Liver (tissue), 9 donors: Measurements from ENCODE around the gene EXOC6. TPM values are rescaled to one million over a fixed set of nuclear protein-coding genes. Genes with fewer than 3 reads are reported as not detected.

Experiments used
- DNase-seq: peaks from one replicate; pipeline ENCODE4 v3.0.0-alpha.2; 2017; ENCODE audit warnings: low spot score
- H3K27ac ChIP-seq, 2 donors: one replicate each; pipeline ENCODE4 v1.7.0; 2013; ENCODE audit warnings: inconsistent platforms in 2 of 2, low read length in 2 of 2, control low read depth in 1 of 2, low read depth in 1 of 2, mild to moderate bottlenecking in 1 of 2
- H3K27me3 ChIP-seq, 4 donors: one replicate each; pipeline versions ENCODE4 v1.6.1 to v1.7.0; 2013; ENCODE audit warnings: low read length in 3 of 4, inconsistent platforms in 1 of 4, mild to moderate bottlenecking in 1 of 4, moderate library complexity in 1 of 4; ENCODE audit not compliant: control insufficient read depth in 4 of 4, insufficient read depth in 4 of 4
- H3K36me3 ChIP-seq, 4 donors: one replicate each; pipeline versions ENCODE4 v1.6.1 to v1.7.0; 2013; ENCODE audit warnings: low read length in 3 of 4, mild to moderate bottlenecking in 3 of 4, low read depth in 1 of 4, moderate library complexity in 1 of 4; ENCODE audit not compliant: control insufficient read depth in 4 of 4, insufficient read depth in 3 of 4
- H3K4me1 ChIP-seq, 4 donors: one replicate each; pipeline versions ENCODE4 v1.6.1 to v1.7.0; 2013; ENCODE audit warnings: low read length in 3 of 4, mild to moderate bottlenecking in 3 of 4, moderate library complexity in 1 of 4; ENCODE audit not compliant: control insufficient read depth in 4 of 4, insufficient read depth in 4 of 4
- H3K4me3 ChIP-seq, 3 donors: one replicate each; pipeline versions ENCODE4 v1.6.1 to v1.7.0; 2013; ENCODE audit warnings: low read length in 3 of 3, control low read depth in 1 of 3, low read depth in 1 of 3, mild to moderate bottlenecking in 1 of 3
- H3K9ac ChIP-seq, 2 donors: one replicate each; pipeline ENCODE4 v1.7.0; 2013; ENCODE audit warnings: low read length in 2 of 2, mild to moderate bottlenecking in 2 of 2, moderate library complexity in 2 of 2, control low read depth in 1 of 2, low read depth in 1 of 2
- H3K9me3 ChIP-seq, 4 donors: one replicate each; pipeline versions ENCODE4 v1.6.1 to v1.7.0; 2013; ENCODE audit warnings: low read length in 3 of 4; ENCODE audit not compliant: control insufficient read depth in 4 of 4
- ATF3 ChIP-seq: IDR thresholded peaks from 2 replicates; pipeline ENCODE4 v1.6.1; 2016; ENCODE audit warnings: antibody characterized with exemption
- CTCF ChIP-seq: fragments of 150-350 bp; IDR thresholded peaks from 2 replicates; pipeline ENCODE4 v1.5.1; 2017; ENCODE audit warnings: improper control_type of control experiment, low read depth, low read length; ENCODE audit not compliant: missing input control
- EGR1 ChIP-seq, 2 donors: IDR thresholded peaks; 2 replicates each; pipeline ENCODE4 v1.6.1; 2016 to 2018; ENCODE audit warnings: antibody characterized with exemption in 2 of 2, low read depth in 2 of 2
- FOXA1 ChIP-seq: IDR thresholded peaks from 2 replicates; pipeline ENCODE4 v1.6.1; 2016; ENCODE audit warnings: antibody characterized with exemption
- FOXA2 ChIP-seq: IDR thresholded peaks from 2 replicates; pipeline ENCODE4 v1.6.1; 2016; ENCODE audit warnings: antibody characterized with exemption
- GABPA ChIP-seq, 2 donors: IDR thresholded peaks in 1 of 2; conservative IDR thresholded peaks in 1 of 2; 2 replicates each; pipeline ENCODE4 v1.6.1; 2016; ENCODE audit warnings: antibody characterized with exemption in 2 of 2, mild to moderate bottlenecking in 1 of 2, moderate library complexity in 1 of 2
- HNF4A ChIP-seq, 2 donors: conservative IDR thresholded peaks; 2 replicates each; pipeline ENCODE4 v1.6.1; 2016; ENCODE audit warnings: antibody characterized with exemption in 2 of 2, mild to moderate bottlenecking in 2 of 2
- HNF4G ChIP-seq: IDR thresholded peaks from 2 replicates; pipeline ENCODE4 v1.6.1; 2016; ENCODE audit warnings: antibody characterized with exemption
- JUND ChIP-seq, 2 donors: IDR thresholded peaks; 2 replicates each; pipeline ENCODE4 v1.6.1; 2016; ENCODE audit warnings: antibody characterized with exemption in 2 of 2
- MAX ChIP-seq: IDR thresholded peaks from 2 replicates; pipeline ENCODE4 v1.6.1; 2016; ENCODE audit warnings: antibody characterized with exemption
- NR2F2 ChIP-seq: IDR thresholded peaks from 2 replicates; pipeline ENCODE4 v1.6.1; 2016; ENCODE audit warnings: antibody characterized with exemption
- RAD21 ChIP-seq, 2 donors: IDR thresholded peaks; 2 replicates each; pipeline ENCODE4 v1.6.1; 2016; ENCODE audit warnings: antibody characterized with exemption in 2 of 2, mild to moderate bottlenecking in 2 of 2
- REST ChIP-seq: IDR thresholded peaks from 2 replicates; pipeline ENCODE4 v1.6.1; 2016; ENCODE audit warnings: antibody characterized with exemption, mild to moderate bottlenecking
- RXRA ChIP-seq, 2 donors: IDR thresholded peaks; 2 replicates each; pipeline ENCODE4 v1.6.1; 2017 to 2018; ENCODE audit warnings: antibody characterized with exemption in 2 of 2, mild to moderate bottlenecking in 1 of 2
- SP1 ChIP-seq: IDR thresholded peaks from 2 replicates; pipeline ENCODE4 v1.6.1; 2018; ENCODE audit warnings: antibody characterized with exemption, mild to moderate bottlenecking
- TAF1 ChIP-seq: conservative IDR thresholded peaks from 2 replicates; pipeline ENCODE4 v1.6.1; 2016; ENCODE audit warnings: antibody characterized with exemption, mild to moderate bottlenecking
- YY1 ChIP-seq: IDR thresholded peaks from 2 replicates; pipeline ENCODE4 v1.6.1; 2016; ENCODE audit warnings: antibody characterized with exemption, mild to moderate bottlenecking
- ZBTB33 ChIP-seq: IDR thresholded peaks from 2 replicates; pipeline ENCODE4 v1.6.1; 2016; ENCODE audit warnings: antibody characterized with exemption
- WGBS: extraction: QIAGEN DNeasy Blood & Tissue Kit; methylation state at CpG from one replicate; pipeline ENCODE4 v1.1.7; 2013; 5-methylcytosine and 5-hydroxymethylcytosine counted together
- polyA plus RNA-seq, 2 donors: library from polyadenylated mRNA; stranded (reverse) in 1 of 2; unstranded in 1 of 2; fragments of 200-250 nt in 1 of 2; fragments of >200 nt in 1 of 2; fragmentation: Nextera tagmentation in 1 of 2; extraction: Ambion mirVana in 1 of 2; gene quantifications; one replicate each; pipeline versions ENCODE4 v1.2.1 to v1.2.3, GENCODE V29; 2013 to 2015
- total RNA-seq, 2 donors: library from RNA; depleted of rRNA; stranded (reverse); fragments of >200 nt; gene quantifications; one replicate each; pipeline ENCODE4 v1.2.3, GENCODE V29; 2014
- donor health status: healthy.
- donor health status: healthy.
- donor health status: healthy.
- donor health status: healthy.
- donor health status: healthy.

EXOC6 gene
- total and polyA plus RNA-seq, 4 donors = 6.5 to 35.4 (median 8.4) TPM

GRCh38 chr10:92849576-92850090 is 1.3 kb downstream of the EXOC6 start:
- no peak for DNase-seq
- Histone ChIP-seq H3K9me3 (no peaks in the 10 kb centered on the region), H3K27ac (no peak overlapping the region), H3K4me3 (peak overlapping the region in 1 of 3 donors; percentile 89), H3K36me3 (no peaks in the 10 kb centered on the region), H3K27me3 (no peaks in the 10 kb centered on the region), H3K4me1 (peaks cover 0 to 18% (median 15%) of the 10 kb centered on the region in 4 donors), H3K9ac (peak overlapping the region in 1 of 2 donors; percentile 36)
- 39% methylated on average over 2 of the region's 2 CpGs for WGBS
- TF ChIP-seq ATF3 (no peak), REST (no peak), TAF1 (no peak), ZBTB33 (no peak), NR2F2 (no peak), RXRA (IDR thresholded peaks at IDR 0.05) (no peak), RAD21 (IDR thresholded peaks at IDR 0.05) (no peak), YY1 (no peak), CTCF (no peak), EGR1 (IDR thresholded peaks at IDR 0.05; ENCODE audit: low read depth in 2 of 2) (no peak), JUND (IDR thresholded peaks at IDR 0.05) (no peak), HNF4A (conservative IDR thresholded peaks at IDR 0.05) (no peak), FOXA2 (no peak), HNF4G (no peak), GABPA (IDR thresholded peaks at IDR 0.05 in 1 of 2, conservative IDR thresholded peaks at IDR 0.05 in 1 of 2) (no peak), SP1 (no peak), FOXA1 (no peak), MAX (no peak)
